KMS-11 (cell line): ENCODE measurements around the gene ASB15.
"Not testable (repeated sequence)": the region's sequence is repeated elsewhere in the genome, so short reads cannot be mapped to it uniquely, and the experiment has no call there.

ENCODE experiments used
- H2AFZ ChIP-seq: fragments of 200-600 bp; sonication (generic); 2 replicates; pipeline ENCODE4 v1.6.1; 2016; ENCODE audit warnings: antibody characterized with exemption, mixed run types, low read depth
- H3K27ac ChIP-seq: fragments of 200-600 bp; sonication (generic); 2 replicates; pipeline ENCODE4 v1.6.1; 2016; ENCODE audit warnings: mild to moderate bottlenecking, mixed run types
- H3K27me3 ChIP-seq: fragments of 200-600 bp; sonication (generic); 2 replicates; pipeline ENCODE4 v1.6.1; 2017; ENCODE audit warnings: mild to moderate bottlenecking, low read depth, mixed run types, moderate library complexity; ENCODE audit not compliant: insufficient read depth
- H3K36me3 ChIP-seq: fragments of 200-600 bp; sonication (generic); 2 replicates; pipeline ENCODE4 v1.6.1; 2017; ENCODE audit warnings: mild to moderate bottlenecking, mixed run types; ENCODE audit not compliant: insufficient read depth
- H3K4me1 ChIP-seq: fragments of 200-600 bp; sonication (generic); 2 replicates; pipeline ENCODE4 v1.6.1; 2016; ENCODE audit warnings: mild to moderate bottlenecking, low read depth, mixed run types; ENCODE audit not compliant: poor library complexity, severe bottlenecking
- H3K4me2 ChIP-seq: fragments of 200-600 bp; sonication (generic); 2 replicates; pipeline ENCODE4 v1.7.0; 2016; ENCODE audit warnings: mild to moderate bottlenecking, mixed run types
- H3K4me3 ChIP-seq: fragments of 200-600 bp; sonication (generic); IDR thresholded peaks from 2 replicates; pipeline ENCODE4 v1.6.1; 2017; ENCODE audit warnings: low read depth, low read length, mixed read lengths; ENCODE audit not compliant: insufficient read depth
- H3K79me2 ChIP-seq: fragments of 200-600 bp; sonication (generic); 2 replicates; pipeline ENCODE4 v1.6.1; 2016; ENCODE audit warnings: low read depth, mixed run types; ENCODE audit not compliant: insufficient read depth
- H3K9ac ChIP-seq: fragments of 200-600 bp; sonication (generic); 2 replicates; pipeline ENCODE4 v1.6.1; 2016; ENCODE audit warnings: mild to moderate bottlenecking, mixed run types
- H4K20me1 ChIP-seq: fragments of 200-600 bp; sonication (generic); 2 replicates; pipeline ENCODE4 v1.6.1; 2016; ENCODE audit warnings: mild to moderate bottlenecking, mixed run types; ENCODE audit not compliant: insufficient read depth
- CTCF ChIP-seq: fragments of 200-600 bp; sonication (generic); conservative IDR thresholded peaks from 2 replicates; pipeline ENCODE4 v1.6.1; 2017; ENCODE audit warnings: low read depth, mild to moderate bottlenecking, antibody characterized with exemption, low read length, moderate library complexity, mixed read lengths

Gene ASB15

GRCh38 chr7:123601530-123601929 lies at the start of gene ASB15:
TSS of gene ASB15 (plus strand) at chr7:123601821. CDS start at chr7:123614503, 12,682 bp downstream.
- no peaks in the 10 kb centered on the region for H3K79me2 ChIP-seq
- no peak within 1 kb of the TSS for H3K4me3 ChIP-seq
- no peak within 1 kb of the TSS for H2AFZ ChIP-seq
- no peak within 1 kb of the TSS for H3K27ac ChIP-seq
- no peak for TF ChIP-seq CTCF
- no peak within 1 kb of the TSS for H3K9ac ChIP-seq
- no peaks in the 10 kb centered on the region for H3K36me3 ChIP-seq
- no peaks in the 10 kb centered on the region for H4K20me1 ChIP-seq
- no peaks in the 10 kb centered on the region for H3K4me1 ChIP-seq
- no peak within 1 kb of the TSS for H3K4me2 ChIP-seq
- H3K27me3 ChIP-seq: no peaks in the 10 kb centered on the region

GRCh38 chr7:123552134-123552533 lies 49.5 kb upstream of the ASB15 start:
- not testable (repeated sequence) for H3K27me3 ChIP-seq, H3K4me3 ChIP-seq, H3K36me3 ChIP-seq, H3K27ac ChIP-seq, H4K20me1 ChIP-seq, H3K4me2 ChIP-seq, H2AFZ ChIP-seq, H3K9ac ChIP-seq
- Histone ChIP-seq H3K4me1 (peaks cover 25% of the 10 kb centered on the region), H3K79me2 (peaks cover 38% of the 10 kb centered on the region)

- Histone ChIP-seq H3K4me3 (no peak overlapping the region), H2AFZ (no peak overlapping the region), H3K9ac (no peak overlapping the region), H3K4me2 (no peak overlapping the region), H3K27me3 (no peaks in the 10 kb centered on the region), H3K27ac (no peak overlapping the region), H4K20me1 (no peaks in the 10 kb centered on the region), H3K79me2 (peaks cover 42% of the 10 kb centered on the region), H3K36me3 (no peaks in the 10 kb centered on the region; the same call in 1 of the 2 replicates), H3K4me1 (peaks cover 22% of the 10 kb centered on the region)
- no peak for TF ChIP-seq CTCF
Measured at GRCh38 chr7:123552641-123553040, 49.0 kb upstream of the ASB15 start.

GRCh38 chr7:123553159-123553558 lies 48.5 kb upstream of the ASB15 start:
- no peak overlapping the region for H3K9ac ChIP-seq
- no peaks in the 10 kb centered on the region; the same call in 1 of the 2 replicates for H3K36me3 ChIP-seq
- TF ChIP-seq CTCF: no peak
- H3K27ac ChIP-seq: no peak overlapping the region
- H3K4me3 ChIP-seq: no peak overlapping the region
- peaks cover 42% of the 10 kb centered on the region for H3K79me2 ChIP-seq
- H3K4me1 ChIP-seq: peaks cover 23% of the 10 kb centered on the region
- no peak overlapping the region for H3K4me2 ChIP-seq
- no peaks in the 10 kb centered on the region for H4K20me1 ChIP-seq
- H3K27me3 ChIP-seq: no peaks in the 10 kb centered on the region
- H2AFZ ChIP-seq: no peak overlapping the region

- peaks cover 29% of the 10 kb centered on the region for H3K4me1 ChIP-seq
- no peaks in the 10 kb centered on the region for H4K20me1 ChIP-seq
- H3K4me2 ChIP-seq: no peak overlapping the region
- H3K4me3 ChIP-seq: no peak overlapping the region
- no peak overlapping the region for H2AFZ ChIP-seq
- H3K27me3 ChIP-seq: no peaks in the 10 kb centered on the region
- no peak overlapping the region for H3K27ac ChIP-seq
- H3K9ac ChIP-seq: no peak overlapping the region
- H3K79me2 ChIP-seq: peaks cover 42% of the 10 kb centered on the region
- TF ChIP-seq CTCF: no peak
- H3K36me3 ChIP-seq: no peaks in the 10 kb centered on the region; the same call in 1 of the 2 replicates
Measured at GRCh38 chr7:123555484-123555883, 46.1 kb upstream of the ASB15 start.
